ENCODE data around the gene DNM3.

DNM3 gene

GRCh38 chr1:172238965-172239364, 397.7 kb downstream of the DNM3 start:
- no peak for DNase-seq (ENCODE audit: low read depth)

GRCh38 chr1:172239901-172240300, 398.6 kb downstream of the DNM3 start:
- no peak for DNase-seq (ENCODE audit: low read depth)

GRCh38 chr1:172241540-172241939, 400.2 kb downstream of the DNM3 start:
- DNase-seq (ENCODE audit: low read depth), result no peak

- no peak for DNase-seq (ENCODE audit: low read depth)
Observed at GRCh38 chr1:172244865-172245264, 403.6 kb downstream of the DNM3 start.

- no peak for DNase-seq (ENCODE audit: low read depth)
Observed at GRCh38 chr1:172245788-172246187, 404.5 kb downstream of the DNM3 start.

GRCh38 chr1:172246521-172247390, 405.5 kb downstream of the DNM3 start:
- no peak for DNase-seq (ENCODE audit: low read depth)

- no peak for DNase-seq (ENCODE audit: low read depth)
Observed at GRCh38 chr1:172251486-172251885, 410.2 kb downstream of the DNM3 start.

- no peak for DNase-seq (ENCODE audit: low read depth)
Observed at GRCh38 chr1:172252321-172252720, 411.0 kb downstream of the DNM3 start.

- no peak for DNase-seq (ENCODE audit: low read depth)
Observed at GRCh38 chr1:172252958-172253357, 411.7 kb downstream of the DNM3 start.

GRCh38 chr1:172254521-172255222, 413.4 kb downstream of the DNM3 start:
- DNase-seq (ENCODE audit: low read depth), result no peak

- DNase-seq (ENCODE audit: low read depth), result no peak
Observed at GRCh38 chr1:172255223-172255560, 413.9 kb downstream of the DNM3 start.

- no peak for DNase-seq (ENCODE audit: low read depth)
Observed at GRCh38 chr1:172265905-172266304, 424.6 kb downstream of the DNM3 start.

GRCh38 chr1:172266528-172267174, 425.4 kb downstream of the DNM3 start:
- DNase-seq (ENCODE audit: low read depth), result no peak

- no peak for DNase-seq (ENCODE audit: low read depth)
Observed at GRCh38 chr1:172268237-172268636, 426.9 kb downstream of the DNM3 start.

- DNase-seq (ENCODE audit: low read depth), result no peak
Observed at GRCh38 chr1:172269084-172269483, 427.8 kb downstream of the DNM3 start.

GRCh38 chr1:172269644-172270043, 428.3 kb downstream of the DNM3 start:
- no peak for DNase-seq (ENCODE audit: low read depth)

- no peak for DNase-seq (ENCODE audit: low read depth)
Observed at GRCh38 chr1:172270605-172271004, 429.3 kb downstream of the DNM3 start.

GRCh38 chr1:172272087-172272486, 430.8 kb downstream of the DNM3 start:
- no peak for DNase-seq (ENCODE audit: low read depth)

- DNase-seq (ENCODE audit: low read depth), result no peak
Observed at GRCh38 chr1:172273647-172274396, 432.5 kb downstream of the DNM3 start.

GRCh38 chr1:172275478-172275877, 434.2 kb downstream of the DNM3 start:
- DNase-seq (ENCODE audit: low read depth), result no peak

GRCh38 chr1:172276120-172276818, 435.0 kb downstream of the DNM3 start:
- DNase-seq (ENCODE audit: low read depth), result no peak

GRCh38 chr1:172277275-172277674, 436.0 kb downstream of the DNM3 start:
- DNase-seq (ENCODE audit: low read depth), result no peak
